ENCODE measurements around the gene SRRM2. TPM values are rescaled to one million over a fixed set of nuclear protein-coding genes. Genes with fewer than 3 reads are reported as not detected.

Gene SRRM2
- total and polyA plus RNA-seq, 9 donors, result 103 to 610 (median 507) TPM

DNA sequence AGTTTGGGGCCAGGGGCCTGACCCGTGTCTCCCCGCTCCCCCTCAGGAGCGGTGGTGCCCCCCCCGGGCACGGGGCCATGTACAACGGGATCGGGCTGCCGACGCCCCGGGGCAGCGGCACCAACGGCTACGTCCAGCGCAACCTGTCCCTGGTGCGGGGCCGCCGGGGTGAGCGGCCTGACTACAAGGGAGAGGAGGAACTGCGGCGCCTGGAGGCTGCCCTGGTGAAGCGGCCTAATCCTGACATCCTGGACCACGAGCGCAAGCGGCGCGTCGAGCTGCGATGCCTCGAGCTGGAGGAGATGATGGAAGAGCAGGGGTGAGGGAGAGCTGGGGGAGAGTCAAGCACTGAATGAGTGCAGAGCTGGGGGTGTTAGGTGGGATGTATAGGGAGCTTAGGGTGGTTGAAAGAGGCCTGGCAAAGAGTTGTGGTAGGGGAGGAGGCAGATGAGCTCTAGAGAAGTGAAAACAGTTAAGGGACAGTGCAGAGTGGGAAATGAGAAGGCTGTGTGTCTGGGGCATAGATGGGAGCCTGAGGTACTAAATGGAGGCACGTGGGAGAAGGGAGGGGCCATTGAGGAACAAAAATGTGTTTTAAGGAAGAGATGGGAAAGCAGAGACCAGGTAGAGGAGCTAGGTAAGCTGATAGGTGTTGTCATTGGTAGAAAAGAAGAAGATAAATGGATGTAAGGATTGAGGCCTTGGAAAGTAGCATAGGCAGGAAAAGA, 4.0 kb downstream of the SRRM2 start:
- peaks cover 28% of the 10 kb centered on the region for H3K4me1 ChIP-seq (ENCODE audit: control insufficient read depth, insufficient read depth, low read length)
- H3K4me3 ChIP-seq (ENCODE audit: low read length), result no peak overlapping the region
- H3K27me3 ChIP-seq (ENCODE audit: control insufficient read depth, insufficient read depth, low read length), result no peaks in the 10 kb centered on the region
- H3K36me3 ChIP-seq (ENCODE audit: control insufficient read depth, insufficient read depth, low read length), result peaks cover 52% of the 10 kb centered on the region
- WGBS (ENCODE audit: insufficient coverage), result 81% methylated on average over 30 of the region's 30 CpGs
- H3K27ac ChIP-seq (ENCODE audit: low read length), result no peak overlapping the region
- DNase-seq, result no peak
- H3K9me3 ChIP-seq (replicated peaks; ENCODE audit: control insufficient read depth, low read depth, low read length), result no peaks in the 10 kb centered on the region

- no peak overlapping the region for H3K4me3 ChIP-seq (ENCODE audit: low read length)
- no peak for DNase-seq
- peaks cover 21% of the 10 kb centered on the region for H3K4me1 ChIP-seq (ENCODE audit: control insufficient read depth, insufficient read depth, low read length)
- no peak overlapping the region for H3K27ac ChIP-seq (ENCODE audit: low read length)
- H3K27me3 ChIP-seq (ENCODE audit: control insufficient read depth, insufficient read depth, low read length), result no peaks in the 10 kb centered on the region
- H3K36me3 ChIP-seq (ENCODE audit: control insufficient read depth, insufficient read depth, low read length), result peaks cover 61% of the 10 kb centered on the region
- 71% methylated on average over 9 of the region's 11 CpGs for WGBS (ENCODE audit: insufficient coverage)
- peaks cover 2% of the 10 kb centered on the region for H3K9me3 ChIP-seq (replicated peaks; ENCODE audit: control insufficient read depth, low read depth, low read length)
Observed at GRCh38 chr16:2757344-2757743, 4.9 kb downstream of the SRRM2 start.

GRCh38 chr16:2761472-2761871, 9.0 kb downstream of the SRRM2 start:
- H3K27me3 ChIP-seq (ENCODE audit: control insufficient read depth, insufficient read depth, low read length), result no peaks in the 10 kb centered on the region
- H3K27ac ChIP-seq (ENCODE audit: low read length), result no peak overlapping the region
- H3K9me3 ChIP-seq (replicated peaks; ENCODE audit: control insufficient read depth, low read depth, low read length), result peaks cover 9% of the 10 kb centered on the region
- H3K36me3 ChIP-seq (ENCODE audit: control insufficient read depth, insufficient read depth, low read length), result peaks cover 95% of the 10 kb centered on the region
- DNase-seq, result no peak
- H3K4me1 ChIP-seq (ENCODE audit: control insufficient read depth, insufficient read depth, low read length), result peaks cover 2% of the 10 kb centered on the region
- WGBS (ENCODE audit: insufficient coverage), result 97% methylated on average over 9 of the region's 10 CpGs
- no peak overlapping the region for H3K4me3 ChIP-seq (ENCODE audit: low read length)

DNA sequence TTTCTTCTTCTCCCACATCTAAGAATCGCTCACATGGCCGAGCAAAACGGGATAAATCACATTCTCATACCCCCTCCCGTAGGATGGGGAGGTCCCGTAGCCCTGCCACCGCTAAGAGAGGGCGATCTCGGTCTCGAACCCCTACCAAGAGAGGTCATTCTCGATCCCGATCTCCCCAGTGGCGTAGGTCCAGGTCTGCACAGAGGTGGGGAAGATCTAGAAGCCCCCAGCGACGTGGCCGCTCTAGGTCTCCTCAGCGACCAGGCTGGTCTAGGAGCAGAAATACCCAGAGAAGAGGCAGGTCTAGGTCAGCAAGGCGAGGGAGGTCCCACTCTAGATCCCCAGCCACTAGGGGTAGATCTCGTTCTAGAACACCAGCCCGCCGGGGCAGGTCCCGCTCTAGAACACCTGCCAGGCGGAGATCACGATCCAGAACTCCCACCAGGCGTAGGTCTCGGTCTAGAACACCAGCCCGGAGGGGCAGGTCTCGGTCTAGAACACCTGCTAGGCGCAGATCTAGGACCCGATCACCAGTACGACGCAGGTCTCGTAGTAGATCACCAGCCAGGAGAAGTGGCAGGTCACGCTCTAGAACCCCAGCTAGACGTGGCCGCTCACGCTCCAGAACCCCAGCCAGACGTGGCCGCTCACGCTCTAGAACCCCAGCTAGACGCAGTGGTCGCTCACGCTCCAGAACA, 9.6 kb downstream of the SRRM2 start:
- Histone ChIP-seq H3K9me3 (replicated peaks; ENCODE audit: control insufficient read depth, low read depth, low read length) (peaks cover 9% of the 10 kb centered on the region), H3K27me3 (ENCODE audit: control insufficient read depth, insufficient read depth, low read length) (no peaks in the 10 kb centered on the region), H3K4me1 (ENCODE audit: control insufficient read depth, insufficient read depth, low read length) (peaks cover 3% of the 10 kb centered on the region), H3K4me3 (ENCODE audit: low read length) (no peak overlapping the region), H3K27ac (ENCODE audit: low read length) (no peak overlapping the region), H3K36me3 (ENCODE audit: control insufficient read depth, insufficient read depth, low read length) (peaks cover 95% of the 10 kb centered on the region)
- WGBS (ENCODE audit: insufficient coverage), result 98% methylated on average over 41 of the region's 42 CpGs
- no peak for DNase-seq

DNA sequence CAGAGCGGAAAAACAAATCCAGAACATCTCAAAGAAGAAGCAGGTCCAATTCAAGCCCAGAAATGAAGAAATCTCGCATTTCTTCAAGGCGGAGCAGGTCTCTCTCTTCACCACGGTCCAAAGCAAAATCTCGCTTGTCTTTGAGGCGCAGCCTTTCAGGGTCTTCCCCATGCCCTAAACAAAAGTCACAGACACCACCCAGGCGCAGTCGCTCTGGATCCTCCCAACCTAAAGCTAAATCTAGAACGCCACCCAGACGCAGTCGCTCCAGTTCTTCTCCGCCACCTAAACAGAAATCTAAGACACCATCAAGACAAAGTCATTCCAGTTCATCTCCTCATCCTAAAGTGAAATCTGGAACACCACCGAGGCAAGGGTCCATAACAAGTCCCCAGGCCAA, 10.3 kb downstream of the SRRM2 start:
- Histone ChIP-seq H3K27ac (ENCODE audit: low read length) (no peak overlapping the region), H3K9me3 (replicated peaks; ENCODE audit: control insufficient read depth, low read depth, low read length) (peaks cover 9% of the 10 kb centered on the region), H3K4me1 (ENCODE audit: control insufficient read depth, insufficient read depth, low read length) (peaks cover 8% of the 10 kb centered on the region), H3K4me3 (ENCODE audit: low read length) (no peak overlapping the region), H3K27me3 (ENCODE audit: control insufficient read depth, insufficient read depth, low read length) (no peaks in the 10 kb centered on the region), H3K36me3 (ENCODE audit: control insufficient read depth, insufficient read depth, low read length) (peaks cover 95% of the 10 kb centered on the region)
- 98% methylated on average over 12 of the region's 13 CpGs for WGBS (ENCODE audit: insufficient coverage)
- DNase-seq, result no peak

DNA sequence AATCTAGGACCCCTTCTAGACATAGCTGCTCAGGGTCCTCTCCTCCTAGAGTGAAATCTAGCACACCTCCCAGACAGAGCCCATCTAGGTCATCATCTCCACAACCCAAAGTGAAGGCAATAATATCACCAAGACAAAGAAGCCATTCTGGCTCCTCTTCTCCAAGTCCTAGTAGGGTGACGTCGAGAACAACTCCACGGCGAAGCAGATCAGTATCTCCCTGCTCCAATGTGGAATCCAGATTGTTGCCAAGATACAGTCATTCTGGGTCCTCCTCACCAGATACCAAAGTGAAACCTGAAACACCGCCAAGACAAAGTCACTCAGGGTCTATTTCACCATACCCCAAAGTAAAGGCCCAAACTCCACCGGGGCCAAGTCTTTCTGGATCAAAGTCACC, 10.7 kb downstream of the SRRM2 start:
- Histone ChIP-seq H3K9me3 (replicated peaks; ENCODE audit: control insufficient read depth, low read depth, low read length) (peaks cover 9% of the 10 kb centered on the region), H3K36me3 (ENCODE audit: control insufficient read depth, insufficient read depth, low read length) (peaks cover 95% of the 10 kb centered on the region), H3K4me3 (ENCODE audit: low read length) (no peak overlapping the region), H3K27ac (ENCODE audit: low read length) (no peak overlapping the region), H3K4me1 (ENCODE audit: control insufficient read depth, insufficient read depth, low read length) (peaks cover 8% of the 10 kb centered on the region), H3K27me3 (ENCODE audit: control insufficient read depth, insufficient read depth, low read length) (no peaks in the 10 kb centered on the region)
- DNase-seq, result no peak
- 97% methylated on average over 6 of the region's 6 CpGs for WGBS (ENCODE audit: insufficient coverage)

GRCh38 chr16:2764718-2765117, 12.3 kb downstream of the SRRM2 start:
- H3K4me3 ChIP-seq (ENCODE audit: low read length), result no peak overlapping the region

DNA sequence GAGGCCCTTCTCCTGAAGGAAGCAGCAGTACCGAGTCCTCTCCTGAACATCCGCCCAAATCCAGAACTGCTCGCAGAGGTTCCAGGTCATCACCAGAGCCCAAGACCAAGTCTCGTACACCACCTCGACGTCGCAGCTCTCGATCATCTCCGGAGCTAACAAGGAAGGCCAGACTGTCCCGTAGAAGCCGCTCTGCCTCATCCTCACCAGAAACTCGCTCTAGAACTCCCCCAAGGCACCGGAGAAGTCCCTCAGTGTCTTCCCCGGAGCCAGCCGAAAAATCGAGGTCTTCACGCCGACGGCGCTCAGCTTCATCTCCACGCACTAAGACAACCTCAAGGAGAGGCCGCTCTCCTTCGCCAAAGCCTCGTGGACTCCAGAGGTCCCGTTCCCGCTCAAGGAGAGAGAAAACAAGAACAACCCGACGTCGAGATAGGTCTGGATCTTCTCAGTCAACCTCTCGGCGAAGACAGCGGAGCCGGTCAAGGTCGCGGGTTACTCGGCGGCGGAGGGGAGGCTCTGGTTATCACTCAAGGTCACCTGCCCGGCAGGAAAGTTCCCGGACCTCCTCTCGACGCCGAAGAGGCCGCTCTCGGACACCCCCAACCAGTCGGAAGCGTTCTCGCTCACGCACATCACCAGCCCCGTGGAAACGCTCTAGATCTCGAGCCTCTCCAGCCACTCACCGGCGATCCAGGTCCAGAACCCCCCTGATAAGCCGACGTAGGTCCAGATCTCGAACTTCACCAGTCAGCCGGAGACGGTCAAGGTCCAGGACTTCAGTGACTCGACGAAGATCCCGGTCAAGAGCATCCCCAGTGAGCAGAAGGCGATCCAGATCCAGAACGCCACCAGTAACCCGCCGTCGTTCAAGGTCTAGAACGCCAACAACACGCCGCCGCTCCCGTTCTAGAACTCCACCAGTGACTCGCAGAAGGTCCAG, 13.3 kb downstream of the SRRM2 start:
- Histone ChIP-seq H3K9me3 (replicated peaks; ENCODE audit: control insufficient read depth, low read depth, low read length) (peaks cover 9% of the 10 kb centered on the region), H3K27me3 (ENCODE audit: control insufficient read depth, insufficient read depth, low read length) (no peaks in the 10 kb centered on the region), H3K36me3 (ENCODE audit: control insufficient read depth, insufficient read depth, low read length) (peaks cover 98% of the 10 kb centered on the region), H3K27ac (ENCODE audit: low read length) (no peak overlapping the region), H3K4me3 (ENCODE audit: low read length) (no peak overlapping the region), H3K4me1 (ENCODE audit: control insufficient read depth, insufficient read depth, low read length) (peaks cover 15% of the 10 kb centered on the region)
- no peak for DNase-seq
- WGBS (ENCODE audit: insufficient coverage), result 97% methylated on average over 72 of the region's 73 CpGs

More at GRCh38 chr16:2764718-2765117, 12.3 kb downstream of the SRRM2 start:
- no peak for DNase-seq
- WGBS (ENCODE audit: insufficient coverage), result 92% methylated on average over 3 of the region's 9 CpGs
- H3K4me1 ChIP-seq (ENCODE audit: control insufficient read depth, insufficient read depth, low read length), result peaks cover 15% of the 10 kb centered on the region
- H3K27ac ChIP-seq (ENCODE audit: low read length), result no peak overlapping the region
- H3K27me3 ChIP-seq (ENCODE audit: control insufficient read depth, insufficient read depth, low read length), result no peaks in the 10 kb centered on the region
- H3K9me3 ChIP-seq (replicated peaks; ENCODE audit: control insufficient read depth, low read depth, low read length), result peaks cover 9% of the 10 kb centered on the region
- H3K36me3 ChIP-seq (ENCODE audit: control insufficient read depth, insufficient read depth, low read length), result peaks cover 95% of the 10 kb centered on the region

DNA sequence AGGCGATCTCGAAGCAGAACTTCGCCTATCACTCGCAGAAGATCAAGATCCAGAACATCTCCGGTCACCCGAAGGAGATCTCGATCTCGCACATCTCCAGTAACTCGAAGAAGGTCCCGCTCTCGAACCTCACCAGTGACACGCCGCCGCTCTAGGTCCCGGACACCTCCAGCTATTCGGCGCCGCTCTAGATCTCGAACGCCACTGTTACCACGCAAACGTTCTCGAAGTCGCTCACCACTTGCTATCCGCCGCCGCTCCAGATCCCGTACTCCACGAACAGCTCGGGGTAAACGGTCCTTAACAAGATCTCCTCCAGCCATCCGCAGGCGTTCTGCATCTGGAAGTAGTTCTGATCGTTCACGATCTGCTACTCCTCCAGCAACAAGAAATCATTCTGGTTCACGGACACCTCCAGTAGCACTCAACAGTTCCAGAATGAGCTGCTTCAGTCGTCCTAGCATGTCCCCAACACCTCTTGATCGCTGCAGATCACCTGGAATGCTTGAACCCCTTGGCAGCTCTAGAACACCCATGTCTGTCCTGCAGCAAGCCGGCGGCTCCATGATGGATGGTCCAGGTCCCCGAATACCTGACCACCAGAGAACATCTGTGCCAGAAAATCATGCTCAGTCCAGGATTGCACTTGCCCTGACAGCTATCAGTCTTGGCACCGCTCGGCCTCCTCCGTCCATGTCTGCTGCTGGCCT, 14.1 kb downstream of the SRRM2 start:
- WGBS (ENCODE audit: insufficient coverage), result 94% methylated on average over 44 of the region's 44 CpGs
- Histone ChIP-seq H3K4me3 (ENCODE audit: low read length) (no peak overlapping the region), H3K4me1 (ENCODE audit: control insufficient read depth, insufficient read depth, low read length) (peaks cover 19% of the 10 kb centered on the region), H3K27me3 (ENCODE audit: control insufficient read depth, insufficient read depth, low read length) (no peaks in the 10 kb centered on the region), H3K36me3 (ENCODE audit: control insufficient read depth, insufficient read depth, low read length) (peaks cover 100% of the 10 kb centered on the region), H3K27ac (ENCODE audit: low read length) (no peak overlapping the region), H3K9me3 (replicated peaks; ENCODE audit: control insufficient read depth, low read depth, low read length) (peaks cover 9% of the 10 kb centered on the region)
- DNase-seq, result no peak
